ENCODE data around the gene ATG4C. TPM values are rescaled to one million over a fixed set of nuclear protein-coding genes. Genes with fewer than 3 reads are reported as not detected.

Gene ATG4C
- total RNA-seq, 2 donors from 2014 or later = 9.9 to 21.1 TPM

DNA sequence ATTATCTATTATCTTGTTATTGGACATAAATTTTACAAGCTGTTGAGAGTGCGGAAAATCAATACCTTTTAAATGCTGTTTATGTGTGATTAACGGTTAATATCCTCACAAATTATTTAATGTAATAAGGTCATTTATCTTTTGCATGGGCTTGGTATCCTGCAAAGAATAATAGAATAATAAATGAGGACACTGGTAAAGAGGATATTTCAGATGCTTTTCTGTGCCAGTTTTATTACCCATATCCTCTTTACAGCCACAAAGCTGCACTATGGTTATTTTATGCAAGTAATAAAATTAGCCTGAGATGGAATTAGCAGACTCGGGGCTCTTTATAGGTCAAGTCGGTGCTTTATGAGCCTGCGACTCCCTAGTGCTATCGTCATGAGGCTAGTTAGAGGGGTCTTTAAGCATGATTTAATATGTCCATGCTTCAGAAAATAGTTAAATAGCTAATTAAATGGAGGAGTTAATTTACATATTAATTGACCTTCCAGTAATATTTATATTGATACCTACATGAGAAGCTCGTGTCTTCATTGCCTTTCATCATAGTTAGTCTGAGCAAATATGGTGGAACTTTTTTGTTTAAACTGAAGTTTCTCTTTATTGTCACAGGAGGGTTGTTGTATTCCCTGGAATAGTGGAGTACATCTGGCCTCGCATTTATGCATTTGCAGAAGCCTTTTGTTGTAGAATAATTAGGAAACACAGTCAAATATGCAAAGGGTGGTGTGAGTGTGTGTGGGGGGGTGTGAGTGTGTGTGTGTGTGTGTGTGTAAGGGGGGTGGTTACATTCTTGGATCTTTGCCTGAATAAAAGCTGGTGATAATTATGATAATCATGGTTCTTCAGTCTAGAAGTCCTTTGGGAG, 120.3 kb downstream of the ATG4C start:
- ATAC-seq (ENCODE audit: insufficient number of reproducible peaks, low FRiP score, low read depth) = no peak
- Histone ChIP-seq H3K4me1 (ENCODE audit: control insufficient read depth in 1 of 2, low read depth in 2 of 2) (no peaks in the 10 kb centered on the region), H3K27me3 (replicated peaks; ENCODE audit: insufficient read depth) (no peaks in the 10 kb centered on the region), H3K36me3 (no peaks in the 10 kb centered on the region), H3K4me3 (no peak overlapping the region), H3K9me3 (no peaks in the 10 kb centered on the region), H3K27ac (no peak overlapping the region)
- TF ChIP-seq, protein P1, sequence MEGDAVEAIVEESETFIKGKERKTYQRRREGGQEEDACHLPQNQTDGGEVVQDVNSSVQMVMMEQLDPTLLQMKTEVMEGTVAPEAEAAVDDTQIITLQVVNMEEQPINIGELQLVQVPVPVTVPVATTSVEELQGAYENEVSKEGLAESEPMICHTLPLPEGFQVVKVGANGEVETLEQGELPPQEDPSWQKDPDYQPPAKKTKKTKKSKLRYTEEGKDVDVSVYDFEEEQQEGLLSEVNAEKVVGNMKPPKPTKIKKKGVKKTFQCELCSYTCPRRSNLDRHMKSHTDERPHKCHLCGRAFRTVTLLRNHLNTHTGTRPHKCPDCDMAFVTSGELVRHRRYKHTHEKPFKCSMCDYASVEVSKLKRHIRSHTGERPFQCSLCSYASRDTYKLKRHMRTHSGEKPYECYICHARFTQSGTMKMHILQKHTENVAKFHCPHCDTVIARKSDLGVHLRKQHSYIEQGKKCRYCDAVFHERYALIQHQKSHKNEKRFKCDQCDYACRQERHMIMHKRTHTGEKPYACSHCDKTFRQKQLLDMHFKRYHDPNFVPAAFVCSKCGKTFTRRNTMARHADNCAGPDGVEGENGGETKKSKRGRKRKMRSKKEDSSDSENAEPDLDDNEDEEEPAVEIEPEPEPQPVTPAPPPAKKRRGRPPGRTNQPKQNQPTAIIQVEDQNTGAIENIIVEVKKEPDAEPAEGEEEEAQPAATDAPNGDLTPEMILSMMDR (IDR thresholded peaks at IDR 0.05) = no peak
- DNase-seq (ENCODE audit: low spot score) = no peak

DNA sequence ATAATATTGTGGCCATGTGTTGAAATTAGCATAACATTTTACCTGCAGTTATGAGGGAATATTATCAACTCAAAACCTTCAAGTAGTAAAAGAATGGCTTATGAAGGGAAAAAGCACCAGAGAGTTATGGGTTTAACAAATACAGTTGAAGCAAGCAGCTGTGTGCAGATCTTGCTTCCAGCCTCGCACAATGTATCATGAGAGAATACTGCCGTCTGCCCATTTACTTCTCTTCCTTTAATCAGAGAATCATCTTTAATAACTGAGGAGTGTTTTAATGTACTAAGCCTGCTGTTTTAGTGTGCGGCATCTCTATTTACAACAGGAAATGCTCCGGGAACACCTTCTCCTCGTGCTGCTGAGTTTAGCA, 120.9 kb downstream of the ATG4C start:
- H3K4me3 ChIP-seq = no peak overlapping the region
- H3K9me3 ChIP-seq = no peaks in the 10 kb centered on the region
- H3K4me1 ChIP-seq (ENCODE audit: control insufficient read depth in 1 of 2, low read depth in 2 of 2) = no peaks in the 10 kb centered on the region
- no peak overlapping the region for H3K27ac ChIP-seq
- no peaks in the 10 kb centered on the region for H3K36me3 ChIP-seq
- DNase-seq (ENCODE audit: low spot score) = no peak
- TF ChIP-seq, protein P1 (IDR thresholded peaks at IDR 0.05) = no peak
- ATAC-seq (ENCODE audit: insufficient number of reproducible peaks, low FRiP score, low read depth) = no peak
- no peaks in the 10 kb centered on the region for H3K27me3 ChIP-seq (replicated peaks; ENCODE audit: insufficient read depth)

GRCh38 chr1:62905309-62905708, 121.4 kb downstream of the ATG4C start:
- no peaks in the 10 kb centered on the region for H3K9me3 ChIP-seq
- H3K27me3 ChIP-seq (replicated peaks; ENCODE audit: insufficient read depth) = no peaks in the 10 kb centered on the region
- no peak for ATAC-seq (ENCODE audit: insufficient number of reproducible peaks, low FRiP score, low read depth)
- TF ChIP-seq, protein P1 (IDR thresholded peaks at IDR 0.05) = no peak
- H3K36me3 ChIP-seq = no peaks in the 10 kb centered on the region
- DNase-seq (ENCODE audit: low spot score) = no peak
- no peak overlapping the region for H3K27ac ChIP-seq
- H3K4me1 ChIP-seq (ENCODE audit: control insufficient read depth in 1 of 2, low read depth in 2 of 2) = no peaks in the 10 kb centered on the region
- H3K4me3 ChIP-seq = no peak overlapping the region

DNA sequence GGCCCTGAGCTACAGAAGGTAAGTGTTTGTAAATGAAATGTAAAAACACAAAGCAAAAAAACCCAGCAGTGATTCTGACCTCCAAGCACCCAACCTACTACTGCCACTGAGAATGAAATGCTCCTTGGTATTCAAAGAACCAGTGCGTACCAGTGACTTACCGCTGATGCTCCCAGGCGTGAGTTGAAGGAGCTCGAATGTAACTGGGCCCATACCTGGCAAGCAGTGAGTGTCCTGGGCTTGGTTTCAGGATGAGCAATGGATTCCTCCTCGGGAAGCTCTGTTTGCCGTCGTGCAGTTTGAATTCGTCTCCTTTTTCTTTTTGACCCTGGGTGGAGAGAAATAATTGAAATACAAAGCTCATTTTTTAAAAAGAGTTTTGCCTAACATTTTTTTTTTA, 121.9 kb downstream of the ATG4C start:
- Histone ChIP-seq H3K27me3 (replicated peaks; ENCODE audit: insufficient read depth) (no peaks in the 10 kb centered on the region), H3K9me3 (no peaks in the 10 kb centered on the region), H3K4me1 (ENCODE audit: control insufficient read depth in 1 of 2, low read depth in 2 of 2) (no peaks in the 10 kb centered on the region), H3K4me3 (no peak overlapping the region), H3K27ac (no peak overlapping the region), H3K36me3 (no peaks in the 10 kb centered on the region)
- no peak for ATAC-seq (ENCODE audit: insufficient number of reproducible peaks, low FRiP score, low read depth)
- TF ChIP-seq, protein P1 (IDR thresholded peaks at IDR 0.05) = no peak
- DNase-seq (ENCODE audit: low spot score) = no peak

GRCh38 chr1:62906428-62906886, 122.5 kb downstream of the ATG4C start:
- H3K27me3 ChIP-seq (replicated peaks; ENCODE audit: insufficient read depth) = no peaks in the 10 kb centered on the region

More at GRCh38 chr1:62906428-62906886, 122.5 kb downstream of the ATG4C start:
- no peaks in the 10 kb centered on the region for H3K9me3 ChIP-seq
- ATAC-seq (ENCODE audit: insufficient number of reproducible peaks, low FRiP score, low read depth) = no peak
- no peak overlapping the region for H3K27ac ChIP-seq
- TF ChIP-seq, protein P1 (IDR thresholded peaks at IDR 0.05) = no peak
- no peak for DNase-seq (ENCODE audit: low spot score)
- H3K4me1 ChIP-seq (ENCODE audit: control insufficient read depth in 1 of 2, low read depth in 2 of 2) = no peaks in the 10 kb centered on the region
- no peaks in the 10 kb centered on the region for H3K36me3 ChIP-seq
- H3K4me3 ChIP-seq = no peak overlapping the region

All from thoracic aorta (tissue), 2 donors.